K562 (cell line): Measurements from ENCODE around the gene CPNE2. TPM values are rescaled to one million over a fixed set of nuclear protein-coding genes. Genes with fewer than 3 reads are reported as not detected.
"Not testable (repeated sequence)": the region's sequence is repeated elsewhere in the genome, so short reads cannot be mapped to it uniquely, and the experiment has no call there.

Experiments
- ATAC-seq: fragments of 200-7000 bp; cut with Tn5 transposase; 3 replicates; pipeline ENCODE4 v1.9.1; 2020; ENCODE audit warnings: moderate library complexity
- BruUV-seq: library from RNA; stranded (reverse); fragments of 400-500 nt; replicated peaks from 2 replicates; lab custom pipeline; 2021; lab: Mats Ljungman, UMichigan
- CTCF ChIA-PET: fragments of 300-600 bp; formaldehyde crosslinking; extraction: SDS; loops from one replicate; lab custom pipeline; 2021; ENCODE audit warnings: low intra/inter-chr PET ratio; lab: Yijun Ruan, JAX
- POLR2A ChIA-PET: fragments of 300-600, 350-650 bp; sonication (Branson Sonifier 250); formaldehyde crosslinking; extraction: SDS; loops from one replicate; lab custom pipeline; 2021; ENCODE audit warnings: antibody characterized with exemption, inconsistent platforms; lab: Yijun Ruan, JAX
- DNase-seq, 4 experiments: peaks; one replicate each; pipeline versions ENCODE4 v3.0.0 to v3.0.0-alpha.2; 2011 to 2018; ENCODE audit warnings: low spot score in 3 of 4, mixed read lengths in 3 of 4; ENCODE audit errors: extremely low read depth in 1 of 4
- FAIRE-seq: peaks from 2 replicates; lab custom pipeline; 2011; peaks lifted over from hg19 to GRCh38; lab: Jason Lieb, UNC
- H2AFZ ChIP-seq: 2 replicates; pipeline ENCODE4 v1.6.0; 2011; ENCODE audit warnings: low read depth, low read length, control low read depth, inconsistent platforms
- H3K27ac ChIP-seq: fragments of 200-600 bp; 3 replicates; pipeline ENCODE4 v1.8.0; 2011; ENCODE audit warnings: low read depth, mild to moderate bottlenecking, control low read depth, inconsistent platforms, low read length, moderate library complexity, mixed read lengths; ENCODE audit errors: extremely low read depth
- H3K27me3 ChIP-seq, 2 experiments: fragments of 300-600 bp in 1 of 2; 2 replicates in 1 of 2; 3 replicates in 1 of 2; pipeline versions ENCODE4 v1.6.0 to v1.8.0; 2011; ENCODE audit warnings: inconsistent platforms in 2 of 2, low read length in 2 of 2, mild to moderate bottlenecking in 1 of 2, mixed read lengths in 1 of 2, moderate library complexity in 1 of 2; ENCODE audit not compliant: control insufficient read depth in 2 of 2, insufficient read depth in 2 of 2
- H3K36me3 ChIP-seq: fragments of 300-600 bp; 3 replicates; pipeline ENCODE4 v1.8.0; 2011; ENCODE audit warnings: mild to moderate bottlenecking, low read length, inconsistent platforms; ENCODE audit not compliant: control insufficient read depth, insufficient read depth
- H3K4me1 ChIP-seq, 2 experiments: fragments of 200-600 bp in 1 of 2; replicated peaks in 1 of 2; 2 replicates in 1 of 2; 3 replicates in 1 of 2; pipeline versions ENCODE4 v1.5.1 to v1.8.0; 2011; ENCODE audit warnings: inconsistent platforms in 2 of 2, low read length in 2 of 2, mild to moderate bottlenecking in 1 of 2, mixed read lengths in 1 of 2, moderate library complexity in 1 of 2; ENCODE audit not compliant: control insufficient read depth in 2 of 2, insufficient read depth in 2 of 2
- H3K4me2 ChIP-seq: 2 replicates; pipeline ENCODE4 v1.6.1; 2011; ENCODE audit warnings: low read length, control low read depth, inconsistent platforms, mixed read lengths; ENCODE audit not compliant: insufficient read depth
- H3K4me3 ChIP-seq: fragments of 200-600 bp; sonication (generic), shearing (Covaris generic); 2 replicates; pipeline ENCODE4 v1.5.1; 2016; ENCODE audit warnings: control low read depth, inconsistent platforms
- H3K79me2 ChIP-seq: fragments of 200-600 bp; 3 replicates; pipeline ENCODE4 v1.8.0; 2011; ENCODE audit warnings: low read length, inconsistent platforms; ENCODE audit not compliant: control insufficient read depth, insufficient read depth
- H3K9ac ChIP-seq, 2 experiments: 2 replicates each; pipeline versions ENCODE4 v1.6.0 to v1.6.1; 2011; ENCODE audit warnings: low read depth in 2 of 2, low read length in 2 of 2, control low read depth in 1 of 2, inconsistent platforms in 1 of 2, mild to moderate bottlenecking in 1 of 2, mixed read lengths in 1 of 2; ENCODE audit not compliant: insufficient read depth in 1 of 2
- H3K9me1 ChIP-seq: one replicate; pipeline ENCODE4 v1.6.0; 2011; ENCODE audit warnings: inconsistent platforms, mild to moderate bottlenecking, low read length, moderate library complexity; ENCODE audit not compliant: control insufficient read depth, insufficient read depth
- H3K9me3 ChIP-seq: replicated peaks from 2 replicates; pipeline ENCODE4 v1.5.1; 2011; ENCODE audit warnings: low read depth, low read length, inconsistent platforms; ENCODE audit not compliant: control insufficient read depth, insufficient read depth
- H4K20me1 ChIP-seq: replicated peaks from 2 replicates; pipeline ENCODE4 v1.6.1; 2011; ENCODE audit warnings: low read length, inconsistent platforms, mixed read lengths; ENCODE audit not compliant: control insufficient read depth, insufficient read depth
- ARID1B ChIP-seq: fragments of 450-650 bp; IDR thresholded peaks from 2 replicates; pipeline ENCODE4 v1.6.1; 2016; ENCODE audit warnings: antibody characterized with exemption, mild to moderate bottlenecking, inconsistent platforms
- ATF3 ChIP-seq, 2 experiments: fragments of 450-650 bp in 1 of 2; sonication (generic) in 1 of 2; formaldehyde crosslinking in 1 of 2; IDR thresholded peaks in 1 of 2; conservative IDR thresholded peaks in 1 of 2; 2 replicates each; pipeline versions ENCODE4 v1.6.1 to v1.8.1; 2016 to 2023; ENCODE audit warnings: mild to moderate bottlenecking in 2 of 2, moderate library complexity in 2 of 2, inconsistent platforms in 1 of 2, missing genetic modification reagents in 1 of 2
- DPF2 ChIP-seq: fragments of 450-650 bp; IDR thresholded peaks from 2 replicates; pipeline ENCODE4 v1.6.1; 2016
- EGR1 ChIP-seq: fragments of 450-650 bp; conservative IDR thresholded peaks from 2 replicates; pipeline ENCODE4 v1.6.1; 2017; ENCODE audit warnings: mild to moderate bottlenecking
- FOSL1 ChIP-seq: fragments of 200-800 bp; sonication (Bioruptor generic); conservative IDR thresholded peaks from 2 replicates; pipeline ENCODE4 v1.6.1; 2016; ENCODE audit warnings: missing genetic modification characterization, missing compliant biosample characterization
- JUND ChIP-seq, 2 experiments: IDR thresholded peaks; 2 replicates in 1 of 2; 3 replicates in 1 of 2; pipeline ENCODE4 v1.6.1; 2011; ENCODE audit warnings: borderline replicate concordance in 2 of 2, low read depth in 2 of 2, low read length in 2 of 2, improper control_type of control experiment in 1 of 2, missing biosample characterization in 1 of 2, missing genetic modification characterization in 1 of 2, missing genetic modification reagents in 1 of 2
- KDM1A ChIP-seq, 2 experiments: fragments of 450-650 bp; IDR thresholded peaks; 2 replicates each; pipeline ENCODE4 v1.6.1; 2016; ENCODE audit warnings: mild to moderate bottlenecking in 2 of 2
- RCOR1 ChIP-seq, 2 experiments: IDR thresholded peaks; 2 replicates each; pipeline ENCODE4 v1.6.1; 2012; ENCODE audit warnings: low read depth in 2 of 2, low read length in 2 of 2, borderline replicate concordance in 1 of 2, improper control_type of control experiment in 1 of 2
- ZNF79 ChIP-seq: fragments of 250-450 bp; sonication (Bioruptor Pico); IDR thresholded peaks from 2 replicates; pipeline ENCODE4 v1.4.0; 2020; ENCODE audit warnings: low read depth, mild to moderate bottlenecking, moderate library complexity
- WGBS: fragments of 100-300 bp; shearing (Covaris generic); methylation state at CpG from one replicate; pipeline ENCODE4 v1.1.6; 2016; ENCODE audit warnings: low coverage, mixed read lengths; ENCODE audit not compliant: insufficient coverage; ENCODE audit errors: missing lambda C conversion rate; 5-methylcytosine and 5-hydroxymethylcytosine counted together
- in situ Hi-C: fragments of 300-500 bp; cut with MboI; formaldehyde crosslinking; loops from 4 replicates; pipeline ENCODE4 v1.15.0; 2018; ENCODE audit warnings: inconsistent platforms, mixed read lengths
- intact Hi-C: fragments of 100-400 bp; cut with micrococcal nuclease; formaldehyde crosslinking; loops from 2 replicates; pipeline ENCODE4 v1.14.2; 2022
- polyA plus RNA-seq, 8 experiments: library from polyadenylated mRNA; depleted of rRNA in 4 of 8; stranded (reverse) in 5 of 8; unstranded in 3 of 8; fragments of >200 nt; fragmentation: Nextera tagmentation in 2 of 8; fragmentation: Illumina TruSeq in 1 of 8; extraction: Ambion mirVana in 2 of 8; extraction: Trizol in 1 of 8; gene quantifications; 2 replicates each; pipeline versions ENCODE4 v1.2.1 to v1.2.3, GENCODE V29; 2011 to 2014; ENCODE audit warnings: inconsistent platforms in 1 of 8, missing spikeins in 1 of 8
- total RNA-seq, 7 experiments: library from RNA; depleted of rRNA in 6 of 7; stranded (reverse); fragments of >200 nt in 6 of 7; fragmentation: Illumina TruSeq in 2 of 7; extraction: Trizol in 2 of 7; gene quantifications; 2 replicates each; pipeline versions ENCODE4 v1.2.1 to v1.2.3, GENCODE V29; 2011 to 2021; ENCODE audit warnings: low replicate concordance in 1 of 7

CPNE2 gene
- total and polyA plus RNA-seq, 9 of the 15 experiments (the other 6 are each of a cell fraction or from before 2014, with no cell fraction given), result 3.0 to 13.9 (median 8.6) TPM

DNA sequence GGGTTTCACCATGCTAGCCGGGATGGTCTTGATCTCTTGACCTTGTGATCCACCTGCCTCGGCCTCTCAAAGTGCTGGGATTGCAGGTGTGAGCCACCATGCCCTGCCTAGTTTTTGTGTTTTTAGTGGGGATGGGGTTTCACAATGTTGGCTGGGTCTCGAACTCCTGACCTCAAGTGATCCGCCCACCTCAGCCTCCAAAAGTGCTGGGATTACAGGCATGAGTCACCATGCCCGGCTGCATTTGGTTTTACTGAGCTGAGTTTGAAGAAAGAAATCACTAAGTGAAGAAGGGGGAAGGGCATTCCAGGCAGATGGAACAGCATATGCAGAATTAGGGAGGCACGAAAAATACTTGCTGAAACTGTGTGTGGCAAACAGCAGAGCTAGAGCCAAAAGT, 7.6 kb downstream of the CPNE2 start:
- FAIRE-seq; H3K4me3 ChIP-seq; BruUV-seq; H3K36me3 ChIP-seq; H3K4me2 ChIP-seq; H3K27me3 ChIP-seq; in situ Hi-C loops; intact Hi-C loops; H3K27ac ChIP-seq; CTCF ChIA-PET; H3K79me2 ChIP-seq; H3K9me3 ChIP-seq; H3K9ac ChIP-seq; H2AFZ ChIP-seq; ATAC-seq; H3K9me1 ChIP-seq; TF ChIP-seq ATF3 (CRISPR knock-in tag; conservative IDR thresholded peaks at IDR 0.05): not testable (repeated sequence)
- peak in 1 of 4 experiments; percentile 24 for DNase-seq
- Histone ChIP-seq H4K20me1 (peaks cover 18% of the 10 kb centered on the region), H3K4me1 (peaks cover 4 to 12% of the 10 kb centered on the region in 2 experiments; a peak in 3 of 5 replicates)
- TF ChIP-seq JUND (IDR thresholded peaks at IDR 0.05; ENCODE audit: borderline replicate concordance, low read depth, low read length) (peak; percentile 72; the same call in 1 of the 2 replicates), JUND (tag; IDR thresholded peaks at IDR 0.05; ENCODE audit: borderline replicate concordance, low read depth, low read length) (peak; percentile 52; the same call in 1 of the 3 replicates), ZNF79 (CRISPR knock-in tag) (peak; percentile 66; the same call in 1 of the 2 replicates), EGR1 (peak; percentile 80), RCOR1 (IDR thresholded peaks at IDR 0.05; ENCODE audit: borderline replicate concordance in 1 of 2, low read depth in 2 of 2, low read length in 2 of 2) (0 out of 4 replicates have a peak, but pooled peaks of 1 of the 2 experiments have one; percentile 8), DPF2 (peak; percentile 39; the same call in 1 of the 2 replicates), ARID1B (peak; percentile 42), ATF3 (IDR thresholded peaks at IDR 0.05) (peak; percentile 84), KDM1A (IDR thresholded peaks at IDR 0.05) (peak; percentile 49 to 53; a peak in 3 of 4 replicates), FOSL1 (tag) (peak; percentile 65)
- POLR2A ChIA-PET, result interaction anchor here (1.5 kb wide), 1 partner anchor 13 kb away, joined by 5 read pairs; no protein-coding TSS in a partner anchor
- 5% methylated on average over 6 of the region's 6 CpGs for WGBS
